Stimulated activated CD8-positive, alpha-beta memory T cell treated with anti-CD3 and anti-CD28 coated beads, Interleukin-2, amount 100 ng/mL, for 48 hours (primary cell): Measurements from ENCODE around the gene CDC42EP4.
"Not testable (repeated sequence)": the region's sequence is repeated elsewhere in the genome, so short reads cannot be mapped to it uniquely, and the experiment has no call there.

ENCODE experiments used
- DNase-seq, 2 donors: peaks; one replicate each; pipeline ENCODE4 v3.0.0-alpha.2; 2020; ENCODE audit warnings: low read depth in 2 of 2

CDC42EP4 gene

DNA sequence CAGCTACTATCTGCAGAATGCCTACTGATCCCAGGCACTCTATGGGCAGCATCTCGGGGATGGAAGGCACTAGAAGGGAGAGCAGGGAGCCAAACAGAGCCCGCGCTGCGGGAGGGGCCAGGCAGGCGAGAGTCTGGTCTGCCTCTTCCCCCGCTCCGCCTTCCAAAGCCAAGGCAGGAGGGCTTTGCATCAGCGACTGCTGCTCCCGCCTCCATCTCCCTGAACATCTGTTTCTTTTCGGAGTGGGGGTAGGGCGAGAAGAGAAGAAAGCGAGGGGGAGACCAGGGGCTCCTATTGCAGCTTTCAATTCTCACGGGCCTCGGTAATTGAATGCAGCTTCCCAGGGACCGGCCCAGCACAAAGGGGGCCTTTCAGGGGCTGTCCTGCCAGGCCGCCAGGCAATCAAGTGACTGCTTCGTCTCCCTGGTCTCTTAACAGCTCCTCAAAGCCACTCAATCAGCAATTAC is 31.4 kb upstream of the CDC42EP4 start:
- no peak for DNase-seq

DNA sequence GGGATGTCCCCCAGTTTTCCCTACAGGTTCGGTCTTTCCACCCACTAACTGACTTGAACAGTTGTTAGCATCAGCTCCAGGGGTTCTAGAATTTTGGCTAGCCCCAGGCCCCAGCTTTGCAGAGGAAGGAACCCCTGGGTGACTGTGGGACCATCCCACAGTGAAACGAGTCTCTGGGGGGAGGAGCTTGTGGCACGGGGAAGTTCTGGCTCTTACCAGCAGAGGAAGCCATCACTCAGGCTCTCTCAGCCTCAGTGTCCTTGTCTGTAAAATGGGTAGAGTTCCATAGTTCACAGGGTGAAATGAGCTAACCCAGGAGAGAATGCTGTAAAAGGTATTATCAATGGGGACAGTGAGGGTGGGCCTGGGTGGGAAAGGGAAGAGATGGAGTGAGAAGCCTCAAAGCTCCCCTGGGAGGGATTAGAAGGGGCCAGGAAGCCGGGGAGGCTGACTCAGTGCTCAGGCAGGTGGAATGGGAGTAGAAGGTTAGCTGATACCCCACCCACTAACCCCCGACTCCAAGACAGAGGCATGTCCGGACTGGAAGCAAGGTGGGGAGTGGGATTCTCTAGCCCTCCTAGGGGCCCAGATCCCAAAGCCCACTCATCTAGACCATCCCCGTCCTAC is 30.9 kb upstream of the CDC42EP4 start:
- no peak for DNase-seq

DNA sequence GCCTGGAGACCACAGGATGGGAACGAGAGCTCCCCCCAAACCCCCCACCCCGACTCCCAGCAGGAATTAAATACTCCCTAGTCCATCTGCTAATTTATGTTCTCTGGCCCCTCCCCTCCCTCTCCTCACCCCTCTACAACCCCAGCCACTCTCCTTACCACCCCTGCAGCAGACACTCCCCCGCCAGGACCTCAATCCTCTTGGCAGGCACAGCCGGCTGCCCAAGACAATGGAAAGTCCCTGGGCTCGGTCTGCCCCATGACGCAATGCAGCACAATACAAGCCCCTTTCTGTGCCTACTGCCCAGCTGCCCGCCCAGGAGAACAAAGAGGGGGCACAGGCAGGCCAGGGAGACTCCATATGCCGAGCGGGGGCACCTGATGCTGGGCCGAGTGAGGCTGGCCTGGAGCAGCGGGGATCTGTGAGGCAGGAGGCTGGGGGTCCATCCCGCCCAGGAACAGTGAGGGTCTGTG is 30.3 kb upstream of the CDC42EP4 start:
- DNase-seq: no peak

DNA sequence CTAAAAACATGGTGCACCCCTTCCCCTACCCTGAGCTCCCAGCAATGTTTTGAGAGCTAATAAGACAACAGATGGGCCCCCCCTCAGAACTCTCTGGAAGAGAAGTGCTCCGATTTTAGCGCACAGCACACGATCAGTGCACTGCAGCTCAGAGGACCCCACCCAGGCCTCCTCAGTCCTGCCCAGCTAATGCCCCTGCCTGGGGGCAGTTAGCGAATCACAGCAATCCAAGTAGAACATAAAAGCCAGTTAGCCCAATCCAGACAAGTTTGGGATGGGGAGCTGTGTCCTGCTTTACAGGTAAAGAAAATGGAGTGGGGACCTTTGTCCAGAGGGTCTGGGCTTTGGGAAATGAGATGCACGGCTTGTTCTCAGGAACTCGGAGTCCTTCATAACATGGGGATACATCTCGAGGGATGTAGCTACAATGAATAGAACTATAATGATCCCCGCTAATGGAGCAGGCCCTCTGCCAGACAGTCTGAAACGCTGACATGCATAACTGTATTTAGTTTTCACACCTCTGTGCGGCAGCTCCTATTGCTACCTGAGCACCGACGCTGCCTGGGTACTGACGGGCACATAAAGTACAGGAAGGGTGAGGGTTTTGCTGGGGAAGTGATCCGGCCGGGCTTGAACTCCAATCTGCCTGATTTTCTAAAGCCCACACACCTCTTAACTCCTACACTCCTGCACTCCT is 29.7 kb upstream of the CDC42EP4 start:
- DNase-seq: no peak

DNA sequence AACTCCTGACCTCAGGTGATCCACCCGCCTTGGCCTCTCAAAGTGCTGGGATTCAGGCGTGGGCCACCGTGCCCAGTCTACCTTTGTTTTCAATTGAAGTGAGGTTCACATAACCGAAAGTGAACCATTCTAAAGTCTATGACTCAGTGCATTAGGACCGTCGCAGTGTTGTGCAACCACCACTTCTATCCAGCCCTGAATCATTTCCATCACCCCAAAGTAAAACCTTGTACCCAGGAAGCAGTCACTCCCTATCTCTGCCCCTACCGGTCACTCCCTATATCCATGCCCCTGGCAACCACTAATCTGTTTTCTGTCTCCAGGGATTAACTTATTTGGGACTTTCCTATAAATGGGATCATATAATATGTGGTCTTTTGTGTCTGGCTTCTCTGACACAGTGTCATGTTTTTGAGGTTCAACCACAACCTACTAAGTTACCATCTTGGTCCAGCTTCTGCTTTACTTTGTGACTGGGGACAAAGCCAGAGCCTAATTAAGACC is 28.3 kb upstream of the CDC42EP4 start:
- DNase-seq: peak in 1 of 2 donors; percentile 8

DNA sequence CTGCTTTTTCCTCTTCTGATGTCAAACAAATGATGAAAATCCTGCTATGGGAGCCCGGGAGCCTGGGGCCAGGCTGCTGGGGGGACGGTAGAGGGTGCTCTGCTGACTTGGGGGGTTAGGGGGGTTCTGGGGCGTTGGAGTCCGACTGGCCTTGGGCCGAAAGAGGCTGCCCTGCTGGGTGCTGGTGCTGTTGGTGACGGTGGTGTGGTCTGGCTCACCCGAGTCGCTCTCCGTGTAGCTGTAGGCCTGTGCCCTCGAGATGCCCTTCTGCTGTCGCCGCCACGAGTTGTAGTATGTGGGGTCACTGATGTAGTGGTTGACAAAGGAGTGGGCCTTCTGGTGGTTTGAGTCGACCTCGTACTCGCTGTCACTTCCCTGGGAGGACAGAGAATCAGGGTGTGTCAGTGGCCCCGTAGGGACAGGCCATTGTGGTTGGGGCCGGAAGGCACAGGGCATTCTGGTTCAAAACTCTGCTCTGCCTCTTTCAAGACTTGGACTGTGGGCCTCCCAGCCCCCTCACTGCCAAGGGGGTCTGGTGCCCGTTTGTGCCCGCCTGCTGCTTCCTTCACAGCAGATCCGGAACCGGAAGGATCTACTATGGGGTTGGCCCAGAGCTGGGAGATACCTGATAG is 26.9 kb upstream of the CDC42EP4 start:
- DNase-seq: no peak

DNA sequence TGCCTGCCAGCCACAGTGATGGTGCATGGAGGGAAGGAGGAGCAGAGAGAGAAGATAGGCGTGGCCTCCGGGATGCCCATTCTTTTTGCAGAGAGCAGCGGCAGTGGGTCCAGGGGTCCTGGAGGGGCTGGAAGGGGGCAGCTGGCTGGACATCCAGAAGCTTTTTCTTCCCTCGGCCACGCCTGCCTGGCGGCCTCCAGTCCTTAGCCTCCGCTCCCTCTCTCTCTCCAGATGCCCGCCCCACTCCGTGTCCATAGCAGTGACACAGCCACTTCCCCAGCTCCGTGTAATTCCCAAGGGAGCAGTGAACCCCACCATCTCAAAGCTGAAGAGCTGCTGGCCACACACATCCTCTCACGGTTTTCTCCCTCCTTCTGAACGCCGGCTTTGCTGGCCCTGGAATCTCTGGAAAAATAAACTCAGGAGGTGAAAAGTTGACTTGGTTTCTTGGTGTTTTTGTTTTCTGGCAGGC is 26.3 kb upstream of the CDC42EP4 start:
- DNase-seq: no peak

DNA sequence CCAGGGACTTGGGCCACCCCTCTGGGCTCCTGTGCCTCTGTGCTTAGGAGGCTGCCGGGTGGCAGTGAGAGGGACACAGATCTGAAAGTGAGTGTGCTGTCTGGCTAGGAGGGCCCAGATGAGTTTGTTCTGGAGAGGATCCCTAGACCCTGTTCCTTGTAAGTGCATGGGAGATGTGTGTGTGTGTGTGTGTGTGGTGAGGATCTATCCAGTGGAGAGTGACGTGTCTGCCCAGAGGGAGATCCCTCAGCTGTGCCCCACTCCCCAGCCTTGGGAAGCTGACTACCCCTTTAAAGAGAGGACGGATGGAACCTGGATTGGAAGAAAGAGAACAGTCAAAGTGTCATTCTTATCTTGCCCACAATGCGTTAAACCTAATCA is 25.5 kb upstream of the CDC42EP4 start:
- no peak for DNase-seq

DNA sequence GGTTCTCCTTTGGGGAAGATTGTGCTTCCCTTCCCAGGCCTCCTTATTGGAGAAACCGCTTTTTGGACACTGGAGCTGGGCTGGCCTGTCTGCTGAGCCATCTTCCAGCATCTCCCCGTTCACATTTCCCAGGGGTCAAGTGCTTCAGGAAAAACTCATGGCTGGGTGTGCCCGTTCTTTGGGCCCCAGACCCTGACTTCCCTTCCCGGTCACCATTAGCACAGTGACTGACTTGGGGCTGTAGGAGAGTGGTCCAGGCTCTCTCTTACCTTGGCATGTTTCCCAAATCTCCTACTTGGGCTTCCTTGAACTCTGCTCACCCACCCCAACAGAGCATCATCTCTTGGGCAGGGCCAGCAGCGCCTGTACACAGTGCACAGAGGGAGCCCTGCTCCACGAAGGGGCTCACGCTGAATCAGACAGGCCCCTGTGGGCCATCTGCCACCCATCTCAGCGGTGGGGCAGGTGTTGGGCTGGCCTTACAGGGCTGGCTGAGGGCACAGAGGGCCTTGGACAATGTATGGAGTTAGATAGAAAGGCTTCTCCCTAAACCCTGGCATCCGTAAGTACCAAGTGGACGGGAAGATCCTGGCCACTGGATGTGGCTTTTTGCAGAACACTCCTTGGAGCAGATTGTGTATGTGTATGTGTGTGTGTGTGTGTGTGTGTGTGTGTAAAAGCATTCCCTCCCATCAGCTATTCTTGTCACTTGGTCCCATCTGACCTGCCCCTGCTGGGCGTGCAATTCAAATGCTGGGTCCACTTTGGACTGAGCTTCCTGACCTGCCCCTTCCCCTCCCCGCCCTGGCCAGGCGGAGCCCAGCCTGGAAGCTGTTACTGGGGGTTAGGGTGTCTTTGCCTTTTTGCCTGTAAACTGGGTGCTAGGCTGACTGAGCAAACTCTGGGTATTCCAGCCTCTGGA is 24.9 kb upstream of the CDC42EP4 start:
- no peak for DNase-seq

DNA sequence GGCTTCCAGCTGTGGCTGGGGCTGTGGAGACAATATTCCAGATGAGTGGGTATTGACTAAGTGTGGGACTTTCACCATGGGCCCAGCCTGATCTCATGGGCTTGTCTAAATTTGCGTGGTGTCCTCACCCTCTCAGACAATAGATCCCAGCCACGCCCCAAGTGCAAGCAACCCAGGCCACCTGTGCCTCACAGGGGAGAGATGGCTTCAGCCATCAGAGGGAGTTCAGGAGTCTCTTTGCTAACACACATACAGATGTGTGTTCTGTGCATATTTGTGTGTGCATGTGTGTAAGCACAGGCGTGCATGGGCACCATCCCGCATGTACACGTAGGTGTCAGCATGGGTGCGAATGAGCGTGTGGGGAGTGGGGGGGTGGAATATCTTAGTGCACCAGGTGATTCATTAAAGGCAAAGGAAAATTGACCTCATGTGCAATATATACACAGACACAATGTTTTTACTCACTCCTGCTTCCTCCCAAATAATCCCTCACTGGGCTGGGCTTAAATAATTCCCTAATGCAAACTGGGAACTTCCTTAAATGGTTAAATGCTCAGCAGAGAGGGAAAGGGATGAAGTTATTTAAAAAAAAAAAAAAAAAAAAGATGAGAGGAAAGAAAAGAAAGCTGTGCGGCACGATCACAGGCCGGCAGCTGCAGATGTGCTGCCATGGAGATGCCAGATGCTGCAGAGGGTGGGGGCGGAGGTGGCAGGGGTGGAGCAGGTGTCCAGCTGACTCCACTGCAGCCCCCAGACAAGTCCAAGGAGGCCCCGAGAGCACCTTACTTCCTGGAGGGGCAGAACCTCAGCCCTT is 24.0 kb upstream of the CDC42EP4 start:
- no peak for DNase-seq

DNA sequence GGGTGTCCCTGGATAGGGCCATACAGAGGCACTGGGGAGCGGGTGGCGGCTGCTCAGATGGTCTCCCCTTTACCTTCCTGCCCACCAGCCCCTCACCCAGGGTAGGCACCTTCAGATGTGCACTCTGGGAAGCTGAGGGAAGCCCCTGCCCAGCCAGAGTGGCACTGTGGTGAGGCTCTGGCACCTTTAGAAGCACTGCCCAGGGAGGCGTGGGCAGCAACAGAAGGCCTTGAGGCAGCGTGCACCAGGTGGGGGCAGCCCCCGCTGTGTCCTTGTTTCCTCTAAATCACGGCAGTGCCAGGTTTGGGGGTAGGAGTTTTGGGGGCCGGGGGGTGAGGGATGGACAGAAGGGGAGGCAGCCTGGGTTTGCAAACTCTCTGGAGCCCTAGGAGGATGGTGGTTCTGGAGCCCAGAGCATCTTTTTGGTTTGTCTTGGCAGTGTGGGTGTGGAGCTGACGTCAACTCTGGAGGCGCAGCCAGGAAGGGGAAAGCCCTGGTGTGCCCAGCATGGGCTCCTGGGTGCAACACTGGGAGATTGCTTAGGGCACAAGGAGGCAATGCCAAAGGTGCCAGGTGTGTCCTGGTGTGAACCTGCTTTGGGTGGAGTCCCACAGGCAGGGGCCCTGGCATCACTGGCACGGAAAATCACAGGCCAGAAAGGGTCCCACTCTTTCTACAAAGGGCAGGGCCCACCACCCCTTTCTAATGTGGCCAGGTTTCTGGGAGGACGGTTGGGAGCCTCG is 23.1 kb upstream of the CDC42EP4 start:
- DNase-seq: no peak

DNA sequence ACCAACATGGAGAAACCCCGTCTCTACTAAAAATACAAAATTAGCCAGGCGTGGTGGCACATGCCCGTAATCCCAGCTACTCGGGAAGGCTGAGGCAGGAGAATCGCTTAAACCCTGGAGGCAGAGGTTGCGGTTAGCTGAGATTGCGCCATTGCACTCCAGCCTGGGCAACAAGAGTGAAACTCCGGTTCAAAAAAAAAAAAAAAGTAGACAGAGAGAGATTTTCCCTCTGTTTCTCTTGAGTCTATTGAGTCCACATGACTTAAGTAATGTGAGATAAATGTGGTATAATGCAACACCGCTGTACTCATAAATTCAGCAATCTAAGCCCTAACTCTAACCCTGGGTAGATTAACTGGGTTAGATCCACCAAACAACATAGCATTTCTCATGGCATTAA is 21.6 kb upstream of the CDC42EP4 start:
- DNase-seq: not testable (repeated sequence)

DNA sequence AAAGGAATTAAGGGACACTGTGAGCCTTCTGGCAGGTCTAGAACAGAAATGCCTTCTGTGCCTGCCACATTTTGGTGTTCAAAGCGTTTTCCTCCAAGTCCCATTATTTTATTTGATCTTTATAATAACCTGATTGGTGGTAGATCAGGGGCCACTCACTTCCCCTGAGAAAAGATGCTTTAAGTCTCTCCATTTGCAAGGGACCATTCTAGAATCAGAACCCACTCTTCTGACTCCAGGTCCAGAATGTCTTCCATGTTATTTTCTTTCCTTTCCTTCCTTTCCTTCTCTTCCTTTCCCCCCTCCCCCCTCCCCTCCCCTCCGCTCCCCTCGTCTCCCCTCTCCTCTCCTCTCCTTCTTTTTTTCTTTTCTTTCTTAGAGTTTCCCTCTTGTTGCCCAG is 19.3 kb upstream of the CDC42EP4 start:
- no peak for DNase-seq

DNA sequence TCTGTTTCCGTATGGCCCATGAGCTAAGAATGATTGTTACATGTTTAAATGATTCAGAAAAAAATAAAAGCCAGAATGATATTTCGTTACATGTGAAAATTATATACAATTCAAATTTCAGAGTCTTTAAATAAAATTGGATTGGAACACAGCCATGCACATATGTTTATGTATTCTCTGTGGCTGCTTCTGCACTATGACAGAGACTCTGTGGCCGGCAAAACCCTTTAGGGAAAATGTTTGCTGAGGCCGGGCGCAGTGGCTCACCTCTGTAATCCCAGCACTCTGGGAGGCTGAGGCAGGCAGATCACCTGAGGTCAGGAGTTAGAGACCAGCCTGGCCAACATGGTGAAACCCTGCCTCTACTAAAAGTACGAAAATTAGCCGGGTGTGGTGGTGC is 15.9 kb upstream of the CDC42EP4 start:
- no peak for DNase-seq

DNA sequence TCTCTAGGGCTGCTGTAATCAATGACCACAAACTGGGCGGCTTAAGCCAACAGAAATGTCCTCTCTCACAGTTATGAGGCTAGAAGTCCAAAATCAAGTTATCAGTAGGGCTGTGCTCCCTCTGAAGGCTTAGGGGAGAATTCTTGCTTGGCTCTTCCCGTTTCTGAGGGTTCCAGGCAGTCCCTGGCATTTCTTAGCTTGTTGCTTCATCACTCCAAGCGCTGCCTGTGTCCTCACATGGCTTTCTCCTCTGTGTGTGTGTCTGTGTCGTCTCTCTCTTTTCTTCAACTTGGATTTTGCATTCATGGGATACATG is 13.7 kb upstream of the CDC42EP4 start:
- no peak for DNase-seq

DNA sequence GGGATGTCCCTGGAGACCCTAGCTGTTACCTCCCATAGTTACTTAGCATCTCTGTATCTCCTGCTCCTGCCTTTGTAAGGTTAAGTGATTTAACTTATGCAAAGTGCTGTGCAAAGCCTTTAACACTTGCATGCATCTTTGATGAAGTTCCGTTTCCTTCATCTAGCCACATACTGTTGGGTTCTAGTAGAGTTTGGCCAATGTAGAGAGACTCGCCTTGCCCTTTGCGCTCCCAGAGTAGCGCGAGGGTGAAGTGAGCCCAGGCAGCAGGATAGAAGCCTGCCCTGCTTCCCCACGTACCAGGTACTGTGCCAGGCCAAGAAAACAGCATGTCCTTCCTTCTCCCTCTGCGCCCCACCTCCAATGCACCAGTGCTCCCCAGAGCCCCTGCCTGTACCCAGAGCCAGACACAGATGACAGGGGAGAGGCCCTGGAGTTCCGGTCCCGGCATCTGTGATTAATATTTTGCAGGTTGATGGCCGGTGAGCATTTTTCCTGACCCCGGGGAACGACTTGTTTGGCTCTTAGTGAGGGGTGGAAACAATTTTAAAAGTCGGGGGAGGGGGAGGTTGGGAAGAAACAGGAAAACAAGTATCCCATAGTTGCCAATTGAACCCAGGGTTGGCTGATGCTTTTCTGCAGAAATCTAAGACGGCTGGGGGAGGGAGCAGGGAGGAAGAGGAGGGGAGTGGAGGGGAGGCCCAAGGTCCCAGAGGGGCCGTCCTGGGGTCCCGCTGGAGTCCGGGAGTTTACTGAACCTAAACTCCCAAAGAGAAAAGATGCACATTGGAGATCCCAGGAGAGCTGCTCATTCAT is 13.1 kb upstream of the CDC42EP4 start:
- DNase-seq: no peak

DNA sequence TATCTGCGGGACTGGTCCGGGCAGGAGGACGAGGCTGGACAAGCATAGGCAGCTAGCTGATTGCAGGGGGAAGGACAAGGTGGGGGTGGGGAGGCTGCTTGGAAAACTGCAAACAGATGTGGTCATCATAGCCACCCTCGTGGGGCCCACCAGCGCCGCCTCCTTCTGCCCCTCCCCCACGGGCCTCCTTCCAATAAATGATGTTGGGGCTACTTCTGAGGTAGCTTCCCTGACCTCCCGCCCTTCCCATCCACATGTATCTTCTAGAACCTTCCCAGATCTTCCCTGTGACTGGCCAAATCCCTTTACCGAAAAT is 12.3 kb upstream of the CDC42EP4 start:
- DNase-seq: no peak

DNA sequence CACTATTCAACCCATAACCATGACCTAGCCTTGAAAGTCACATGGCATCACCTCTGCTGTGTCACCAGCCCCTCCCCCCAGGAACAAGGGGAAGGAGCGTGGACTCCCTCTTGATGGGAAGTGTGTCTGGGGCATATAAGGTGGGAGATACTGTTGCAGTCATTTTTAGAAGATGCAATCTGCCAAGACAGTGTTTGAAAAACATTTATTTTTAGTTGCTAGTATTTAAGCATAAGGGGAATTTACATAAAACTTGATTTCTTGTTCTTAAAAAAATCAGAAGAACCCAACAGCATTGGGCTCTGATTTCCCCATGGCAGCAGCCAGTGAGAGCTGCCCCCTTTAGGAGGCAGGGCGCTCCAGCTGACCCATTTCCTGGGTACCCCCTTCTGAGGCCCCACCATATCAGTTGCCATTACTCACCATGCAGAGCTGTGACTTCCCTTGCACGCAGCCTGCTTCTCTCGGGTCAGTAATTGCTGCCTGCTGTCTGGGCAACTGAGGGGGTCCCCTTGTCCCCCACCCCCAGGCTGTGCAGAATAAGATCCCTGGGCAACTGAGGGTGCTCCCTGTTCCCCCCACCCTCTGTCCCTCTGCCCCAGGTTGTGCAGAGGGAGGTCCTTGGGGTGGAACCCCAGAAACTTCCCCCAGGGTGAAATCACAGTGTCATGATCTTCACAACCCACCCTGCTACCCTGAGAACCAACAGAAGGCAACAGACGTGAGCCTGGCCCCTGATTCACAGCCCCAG is 11.8 kb upstream of the CDC42EP4 start:
- DNase-seq: no peak
